Measurements from ENCODE around the gene ASCC3.
"Not testable (repeated sequence)": the region's sequence is repeated elsewhere in the genome, so short reads cannot be mapped to it uniquely, and the experiment has no call there.

Gene ASCC3, protein sequence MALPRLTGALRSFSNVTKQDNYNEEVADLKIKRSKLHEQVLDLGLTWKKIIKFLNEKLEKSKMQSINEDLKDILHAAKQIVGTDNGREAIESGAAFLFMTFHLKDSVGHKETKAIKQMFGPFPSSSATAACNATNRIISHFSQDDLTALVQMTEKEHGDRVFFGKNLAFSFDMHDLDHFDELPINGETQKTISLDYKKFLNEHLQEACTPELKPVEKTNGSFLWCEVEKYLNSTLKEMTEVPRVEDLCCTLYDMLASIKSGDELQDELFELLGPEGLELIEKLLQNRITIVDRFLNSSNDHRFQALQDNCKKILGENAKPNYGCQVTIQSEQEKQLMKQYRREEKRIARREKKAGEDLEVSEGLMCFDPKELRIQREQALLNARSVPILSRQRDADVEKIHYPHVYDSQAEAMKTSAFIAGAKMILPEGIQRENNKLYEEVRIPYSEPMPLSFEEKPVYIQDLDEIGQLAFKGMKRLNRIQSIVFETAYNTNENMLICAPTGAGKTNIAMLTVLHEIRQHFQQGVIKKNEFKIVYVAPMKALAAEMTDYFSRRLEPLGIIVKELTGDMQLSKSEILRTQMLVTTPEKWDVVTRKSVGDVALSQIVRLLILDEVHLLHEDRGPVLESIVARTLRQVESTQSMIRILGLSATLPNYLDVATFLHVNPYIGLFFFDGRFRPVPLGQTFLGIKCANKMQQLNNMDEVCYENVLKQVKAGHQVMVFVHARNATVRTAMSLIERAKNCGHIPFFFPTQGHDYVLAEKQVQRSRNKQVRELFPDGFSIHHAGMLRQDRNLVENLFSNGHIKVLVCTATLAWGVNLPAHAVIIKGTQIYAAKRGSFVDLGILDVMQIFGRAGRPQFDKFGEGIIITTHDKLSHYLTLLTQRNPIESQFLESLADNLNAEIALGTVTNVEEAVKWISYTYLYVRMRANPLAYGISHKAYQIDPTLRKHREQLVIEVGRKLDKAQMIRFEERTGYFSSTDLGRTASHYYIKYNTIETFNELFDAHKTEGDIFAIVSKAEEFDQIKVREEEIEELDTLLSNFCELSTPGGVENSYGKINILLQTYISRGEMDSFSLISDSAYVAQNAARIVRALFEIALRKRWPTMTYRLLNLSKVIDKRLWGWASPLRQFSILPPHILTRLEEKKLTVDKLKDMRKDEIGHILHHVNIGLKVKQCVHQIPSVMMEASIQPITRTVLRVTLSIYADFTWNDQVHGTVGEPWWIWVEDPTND (N-terminal part only)

DNA sequence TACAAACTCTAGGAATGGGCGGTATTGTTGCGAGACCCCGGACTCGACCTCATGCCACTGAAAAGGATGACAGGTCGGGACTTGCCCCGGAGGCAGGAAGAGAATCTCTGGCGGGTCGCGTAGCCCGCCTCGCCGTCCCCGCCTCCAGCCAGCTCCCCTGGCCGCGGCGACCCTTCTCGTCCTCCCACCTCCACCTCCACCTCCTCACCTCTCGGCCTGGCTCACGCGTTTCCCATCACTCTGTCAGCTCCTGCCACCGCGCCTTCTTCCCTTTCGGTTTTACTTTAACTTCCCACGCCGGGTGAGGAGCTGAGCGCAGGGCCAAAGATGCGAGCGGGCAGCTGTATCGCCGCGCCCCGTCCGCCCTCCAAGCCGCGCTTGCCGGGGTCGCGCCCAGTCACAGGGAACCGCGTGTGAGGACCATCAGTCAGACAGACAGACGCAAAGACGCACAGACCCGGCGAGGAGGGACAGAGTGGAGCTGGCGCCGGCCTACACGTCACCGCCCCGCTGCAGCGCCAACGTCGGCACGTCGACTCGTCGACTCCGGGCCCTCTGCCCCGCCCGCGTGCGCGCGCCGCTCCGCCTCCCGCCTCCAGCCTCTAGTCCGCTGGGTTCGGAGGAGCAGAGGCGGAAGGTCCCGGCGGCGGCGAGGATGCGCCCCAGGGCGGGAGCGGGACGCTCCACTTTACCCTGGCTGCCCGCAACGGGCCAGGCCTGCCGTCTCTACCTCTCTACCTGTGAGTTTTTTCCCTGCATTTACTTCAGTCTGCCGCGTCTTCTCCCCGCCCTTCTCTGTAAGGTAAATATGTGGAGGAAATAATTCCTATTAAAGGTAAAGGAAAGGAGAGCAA is at the start of gene ASCC3:
ASCC3 (minus strand) TSS at position 477 of the 854 bp plus-strand sequence. CDS start 13,332 bp downstream, outside the sequence.
- peak in 1 of 2 experiments; percentile 36 for DNase-seq

DNA sequence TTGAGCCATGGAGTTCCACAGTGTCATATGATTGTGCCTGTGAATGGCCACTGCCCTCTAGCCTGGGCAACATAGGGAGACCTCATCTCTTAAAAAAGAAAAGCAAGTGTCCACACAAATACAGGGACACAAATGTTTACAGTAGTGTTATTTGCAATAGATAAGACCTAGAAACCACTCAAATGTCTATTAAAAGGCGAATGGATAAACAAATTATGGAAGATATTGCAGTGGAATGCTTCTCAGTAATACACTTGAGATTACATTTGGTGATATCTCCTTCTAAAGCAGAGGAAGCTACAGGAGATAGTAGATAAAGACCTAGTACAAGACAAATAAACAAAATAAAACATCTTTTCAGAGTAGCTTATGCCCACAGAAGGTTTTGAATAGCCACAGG is 44.6 kb upstream of the ASCC3 start:
- no peak for DNase-seq

DNA sequence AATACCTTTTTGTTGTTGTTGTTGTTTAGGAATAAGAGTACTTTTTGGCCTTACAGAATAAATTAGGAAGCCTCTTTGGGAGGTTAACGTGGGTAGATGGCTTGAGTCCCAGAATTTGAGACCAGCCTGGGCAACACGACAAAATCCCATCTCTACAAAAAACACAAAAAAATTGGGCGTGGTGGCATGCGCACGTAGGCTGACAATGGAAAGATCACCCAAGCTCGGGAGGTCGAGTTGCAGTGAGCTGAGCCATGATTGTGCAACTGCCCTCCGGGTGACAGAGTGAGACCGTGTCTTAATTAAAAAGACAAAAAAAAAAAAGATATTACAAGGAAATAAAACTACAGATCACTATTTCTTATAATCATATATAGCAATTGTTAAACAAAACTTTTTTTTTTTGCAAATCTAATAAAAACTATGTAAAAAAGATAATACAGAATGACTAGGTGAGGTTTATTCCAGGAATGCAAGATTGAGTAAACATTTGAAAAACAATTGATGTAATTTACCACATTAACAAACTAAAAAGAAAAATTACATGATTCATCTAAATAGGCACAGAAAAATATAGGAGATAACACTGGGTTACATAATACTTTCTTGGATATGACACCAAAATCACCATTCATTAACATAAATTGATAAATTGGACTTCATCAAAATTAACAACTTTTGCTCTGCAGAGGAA is 43.6 kb upstream of the ASCC3 start:
- DNase-seq, result no peak

DNA sequence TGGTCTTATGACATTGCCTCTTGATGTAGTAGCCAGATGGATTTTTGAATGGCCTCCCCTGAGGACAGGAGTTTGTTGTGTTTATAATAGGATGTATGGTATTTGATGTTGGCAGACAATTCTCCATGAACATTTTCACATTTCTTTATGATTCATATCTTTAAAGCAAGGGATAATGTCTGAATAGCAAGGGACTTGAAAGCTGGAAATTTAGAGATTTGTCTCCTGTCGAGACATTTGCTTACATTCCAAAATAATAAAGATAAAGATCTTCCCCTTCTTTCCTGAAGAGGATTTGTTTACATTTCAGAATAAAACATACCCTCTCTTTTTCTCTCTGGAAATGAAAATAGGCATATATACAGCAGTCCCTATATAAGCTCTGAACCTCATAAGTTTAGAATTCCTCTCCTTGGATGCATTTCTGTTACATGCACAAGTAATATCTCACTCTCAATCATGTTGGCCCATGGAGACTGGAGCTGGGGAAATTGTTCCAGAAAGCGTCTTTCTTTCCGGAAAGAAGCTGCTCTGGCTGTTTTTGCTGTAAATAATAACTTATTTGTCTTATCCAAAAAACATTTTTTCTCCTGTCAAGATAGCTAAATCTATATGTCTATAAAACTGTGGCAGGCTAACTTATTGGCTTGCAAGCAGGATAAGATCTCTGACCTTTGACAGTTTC is 42.5 kb upstream of the ASCC3 start:
- no peak for DNase-seq

DNA sequence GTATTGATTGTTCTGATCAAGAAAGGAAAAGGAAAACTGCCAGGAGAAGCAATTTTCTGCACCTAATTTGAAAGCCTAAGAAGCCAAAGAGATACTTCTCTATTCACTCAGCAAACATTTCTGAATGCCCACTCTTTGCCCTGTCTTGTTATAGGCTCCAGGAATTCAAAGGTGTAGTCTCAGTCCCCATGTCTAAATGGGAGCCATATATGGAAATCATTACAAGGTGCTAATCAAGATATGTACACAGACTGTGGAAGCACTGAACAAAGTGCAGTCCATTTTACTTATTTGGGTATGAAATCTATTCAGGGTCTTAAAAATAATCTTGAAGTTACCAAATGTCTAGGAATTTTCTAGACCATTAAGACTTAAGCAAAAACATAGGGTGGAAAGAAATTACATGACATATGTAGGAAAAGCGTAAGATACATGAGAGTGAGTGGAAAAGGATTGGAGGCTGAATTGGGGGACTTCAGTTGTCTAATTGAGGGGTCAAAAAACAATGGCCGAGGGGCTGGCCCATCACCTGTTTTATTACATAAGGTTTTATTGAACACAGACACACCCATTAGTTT is 39.0 kb upstream of the ASCC3 start:
- no peak for DNase-seq

DNA sequence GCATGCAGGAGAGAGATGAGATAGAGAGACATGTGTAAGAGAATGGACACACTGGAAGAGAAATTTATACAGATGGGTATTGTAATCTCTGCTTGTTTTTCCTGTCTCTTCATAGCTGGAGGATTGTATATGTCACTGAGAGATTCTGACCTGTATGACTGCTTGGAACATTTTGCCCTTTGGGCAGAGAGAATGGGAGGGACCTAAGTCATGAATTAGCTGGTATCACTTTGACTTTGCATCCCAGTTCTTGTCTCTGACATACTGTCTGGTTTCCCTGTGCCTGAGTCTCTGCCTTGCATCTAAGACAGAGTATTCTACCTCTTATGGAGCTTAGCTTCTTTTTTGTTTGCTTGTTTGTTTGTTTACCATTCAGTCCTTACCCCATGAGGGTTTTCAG is 37.0 kb upstream of the ASCC3 start:
- no peak for DNase-seq

DNA sequence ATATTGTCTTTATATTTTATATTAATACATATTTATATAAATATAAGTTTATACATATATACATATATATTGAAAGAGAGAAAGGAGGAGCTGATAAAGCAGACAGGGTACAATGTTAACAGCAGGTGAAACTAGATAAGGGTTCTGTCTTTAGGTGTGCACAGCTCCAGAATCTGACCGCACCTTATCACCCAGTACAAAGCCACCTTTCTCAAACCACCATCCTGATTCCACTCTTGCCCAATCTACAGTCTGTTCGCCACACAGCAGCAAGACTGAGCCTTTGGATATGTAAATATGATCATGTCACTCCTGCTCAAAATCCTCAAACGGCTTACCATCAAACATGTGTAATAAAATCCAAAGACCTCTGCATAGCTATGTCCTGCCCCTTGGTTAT is 34.7 kb upstream of the ASCC3 start:
- DNase-seq, result no peak

DNA sequence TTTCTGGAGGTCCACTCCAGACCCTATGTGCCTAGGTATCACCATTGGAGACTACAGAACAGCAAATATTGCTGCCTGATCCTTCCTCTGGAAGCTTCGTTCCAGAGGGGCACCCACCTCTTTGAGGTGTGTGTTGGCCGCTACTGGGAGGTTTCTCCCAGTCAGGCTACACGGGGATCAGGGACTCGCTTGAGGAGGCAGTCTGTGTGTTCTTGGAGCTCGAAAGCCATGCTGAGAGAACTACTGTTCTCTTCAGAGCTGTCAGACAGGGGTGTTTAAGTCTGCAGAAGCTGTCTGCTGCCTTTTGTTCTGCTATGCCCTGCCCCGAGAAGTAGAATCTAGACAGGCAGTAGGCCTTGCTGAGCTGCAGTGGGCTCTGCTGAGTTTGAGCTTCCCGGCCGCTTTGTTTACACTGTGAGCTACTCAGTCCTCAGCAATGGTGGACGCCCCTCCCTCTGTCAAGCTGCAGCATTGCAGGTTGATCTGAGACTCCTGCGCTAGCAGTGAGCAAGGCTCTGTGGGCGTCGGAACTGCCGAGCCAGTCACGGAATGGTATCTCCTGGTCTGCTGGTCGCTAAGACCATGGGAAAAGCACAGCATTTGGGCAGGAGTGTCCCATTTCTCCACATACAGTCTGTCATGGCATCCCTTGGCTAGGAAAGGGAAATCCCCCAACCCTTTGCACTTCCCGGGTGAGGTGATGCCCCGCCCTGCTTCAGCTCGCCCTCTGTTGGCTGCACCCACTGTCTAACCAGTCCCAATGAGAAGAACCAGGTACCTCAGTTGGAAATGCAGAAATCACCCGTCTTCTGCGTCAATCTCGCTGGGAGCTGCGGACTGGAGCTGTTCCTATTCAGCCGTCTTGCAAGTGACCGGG is 32.5 kb upstream of the ASCC3 start:
- no peak for DNase-seq

DNA sequence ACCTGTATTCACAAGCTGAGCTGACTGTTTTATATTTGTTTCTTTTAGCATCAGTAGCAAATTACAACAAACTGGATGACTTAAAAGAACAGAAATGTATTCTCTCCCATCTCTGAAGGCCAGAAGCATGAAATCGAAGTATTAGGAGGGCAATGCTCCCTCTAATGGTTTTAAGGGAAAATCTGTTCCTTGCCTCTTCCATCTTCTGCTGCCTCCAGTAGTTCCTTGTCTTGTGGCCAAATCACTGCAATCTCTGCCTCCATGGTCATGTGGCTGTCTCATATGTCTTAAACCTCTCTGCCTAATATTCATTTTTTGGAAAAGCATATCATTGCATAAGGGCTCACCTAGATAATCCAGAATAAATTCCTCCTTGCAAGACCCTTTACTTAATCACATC is 25.2 kb upstream of the ASCC3 start:
- no peak for DNase-seq

DNA sequence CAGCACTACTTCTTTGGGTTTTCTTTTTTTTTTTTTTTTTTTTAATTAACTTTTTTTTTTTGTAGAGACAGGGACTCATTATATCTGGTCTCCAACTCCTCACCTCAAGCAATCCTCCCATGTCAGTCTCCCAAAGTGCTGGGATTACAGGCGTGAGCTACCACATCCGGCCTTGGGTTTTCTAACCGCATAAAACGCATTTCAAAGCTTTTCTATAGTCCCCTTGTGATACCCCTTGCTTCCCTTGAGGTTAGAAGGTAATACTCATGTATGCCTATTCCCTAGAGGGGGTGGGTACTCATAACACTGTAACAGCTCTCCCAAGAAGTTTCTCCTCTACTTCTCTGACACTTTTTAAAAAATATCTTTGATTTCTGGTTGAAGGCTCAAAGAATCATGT is 23.9 kb upstream of the ASCC3 start:
- no peak for DNase-seq

DNA sequence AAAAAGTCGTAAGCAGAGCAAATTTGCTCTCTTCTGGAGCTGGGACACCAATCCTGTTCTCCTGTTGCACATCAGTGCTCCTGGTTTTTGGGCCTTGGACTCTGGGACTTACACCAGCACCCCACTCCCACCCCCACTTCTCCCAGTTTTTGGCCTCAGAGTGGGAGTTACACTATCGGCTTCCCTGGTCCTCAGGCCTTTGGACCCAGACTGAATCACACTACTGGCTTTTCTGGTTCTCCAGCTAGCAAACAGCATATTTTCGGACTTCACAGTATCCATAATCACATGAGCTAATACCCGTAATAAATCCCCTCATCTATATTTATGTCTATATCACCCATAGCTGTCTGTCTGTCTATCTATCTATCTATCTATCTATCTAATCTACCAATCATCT is 23.2 kb upstream of the ASCC3 start:
- DNase-seq, result no peak

DNA sequence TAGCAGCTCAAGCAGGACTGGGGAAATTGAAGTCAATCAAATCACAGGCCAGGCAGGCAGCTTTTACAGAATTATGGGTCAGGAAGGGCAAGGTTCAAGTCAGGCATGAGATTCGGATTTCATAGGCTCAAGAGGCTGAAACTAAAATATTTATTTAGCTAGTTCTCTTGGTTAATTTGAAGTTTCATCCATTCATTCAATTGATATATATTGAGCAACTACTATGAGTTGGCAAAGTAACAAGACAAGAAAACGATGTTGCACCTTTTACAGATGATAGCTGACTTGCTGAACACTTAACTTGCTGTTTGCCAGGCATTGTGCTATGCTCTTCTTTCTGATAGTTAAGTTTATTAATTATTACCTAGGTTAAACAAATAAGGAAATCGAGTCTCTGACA is 20.5 kb upstream of the ASCC3 start:
- DNase-seq, result no peak

DNA sequence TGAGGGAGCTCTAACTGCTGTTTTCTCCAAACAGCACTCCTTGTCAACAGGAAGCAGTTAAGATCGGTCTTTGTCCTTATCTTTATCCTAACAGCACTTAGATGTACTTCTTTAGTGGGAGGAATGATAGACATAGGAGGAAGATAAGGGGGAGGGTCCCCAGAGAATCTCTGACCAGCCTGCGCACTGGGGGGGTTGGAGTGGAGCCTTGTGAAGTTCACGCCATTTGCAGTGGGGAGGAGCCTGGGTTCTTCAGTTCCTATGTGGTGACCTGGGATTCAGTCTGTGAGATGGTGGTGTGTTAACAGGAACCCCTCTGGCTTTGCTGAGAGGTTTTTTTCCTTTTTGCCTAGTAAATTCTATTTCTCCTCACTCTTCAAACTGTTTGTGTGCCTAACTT is 18.1 kb upstream of the ASCC3 start:
- DNase-seq, result no peak

DNA sequence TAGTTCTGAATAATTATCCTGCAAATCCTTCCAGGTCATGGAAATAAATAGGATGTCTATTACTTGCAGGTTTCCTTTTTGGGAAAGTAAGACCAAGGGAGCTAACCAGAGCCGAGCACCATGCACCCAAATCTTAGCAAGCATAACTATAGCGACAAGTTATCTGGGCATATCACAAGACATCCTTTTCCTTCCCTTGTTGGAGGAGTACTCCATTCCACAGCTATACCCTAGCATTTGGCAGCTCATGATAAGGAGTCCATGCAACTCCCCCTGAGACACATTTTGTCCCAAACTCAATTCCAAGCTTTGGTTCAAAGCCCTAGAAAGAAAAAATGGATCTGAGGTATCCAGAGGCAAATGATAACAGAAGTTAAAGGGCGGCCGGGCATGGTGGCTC is 16.5 kb upstream of the ASCC3 start:
- no peak for DNase-seq

DNA sequence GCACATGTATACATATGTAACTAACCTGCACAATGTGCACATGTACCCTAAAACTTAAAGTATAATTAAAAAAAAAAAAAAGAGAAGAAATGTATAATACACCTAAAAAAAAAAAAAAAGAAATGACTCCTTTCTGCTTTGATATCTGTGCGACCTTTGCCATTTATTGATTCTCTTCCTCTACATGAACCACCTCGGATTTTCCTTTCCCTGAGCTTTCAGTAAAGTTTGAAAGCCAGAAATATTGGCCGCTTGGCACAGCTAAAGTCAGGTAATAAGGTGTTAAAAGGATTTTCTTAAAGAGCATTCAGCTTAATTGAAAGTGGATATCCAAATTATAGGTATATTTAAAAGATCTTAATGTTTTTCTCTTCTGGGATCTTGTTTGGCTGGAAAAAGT is 12.6 kb upstream of the ASCC3 start:
- DNase-seq, result no peak

DNA sequence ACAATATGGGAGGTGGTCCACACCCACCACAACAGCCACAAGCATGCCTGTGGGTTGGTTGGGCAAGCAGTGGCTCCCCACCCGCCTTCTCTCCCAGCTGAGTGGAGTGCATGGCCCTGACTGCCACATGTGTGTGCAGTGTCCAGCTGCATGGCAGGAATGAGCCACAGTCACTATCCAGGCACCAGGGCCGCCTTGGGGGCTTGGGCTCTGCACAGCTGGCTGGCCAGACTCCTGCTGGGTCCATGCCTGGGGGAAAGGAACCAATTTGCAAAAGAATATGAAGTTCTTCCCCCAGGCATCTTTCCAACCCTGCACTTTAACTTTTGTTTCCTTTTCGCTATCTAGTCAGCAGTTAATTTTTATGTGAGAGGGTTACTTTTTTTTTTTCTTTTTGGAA is 11.6 kb upstream of the ASCC3 start:
- no peak for DNase-seq

DNA sequence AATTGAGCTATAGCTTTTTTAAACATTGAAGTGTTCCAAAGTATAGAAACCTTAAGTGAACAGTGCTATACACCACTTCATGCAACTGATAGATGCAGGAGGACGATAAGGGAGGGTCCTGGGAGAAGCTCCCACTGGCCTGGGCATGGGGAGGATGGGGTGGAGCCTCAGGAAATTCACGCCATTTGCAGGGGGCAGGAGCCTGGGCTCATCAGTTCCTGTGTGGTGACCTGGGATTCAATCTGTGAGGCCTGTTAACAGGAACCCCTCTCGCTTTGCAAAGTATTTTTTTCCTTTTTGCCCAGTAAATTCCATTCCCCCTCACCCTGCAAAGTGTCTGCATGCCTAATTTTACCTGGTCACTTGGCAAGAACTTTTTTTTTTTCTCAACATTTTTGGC is 11.0 kb upstream of the ASCC3 start:
- DNase-seq, result no peak

DNA sequence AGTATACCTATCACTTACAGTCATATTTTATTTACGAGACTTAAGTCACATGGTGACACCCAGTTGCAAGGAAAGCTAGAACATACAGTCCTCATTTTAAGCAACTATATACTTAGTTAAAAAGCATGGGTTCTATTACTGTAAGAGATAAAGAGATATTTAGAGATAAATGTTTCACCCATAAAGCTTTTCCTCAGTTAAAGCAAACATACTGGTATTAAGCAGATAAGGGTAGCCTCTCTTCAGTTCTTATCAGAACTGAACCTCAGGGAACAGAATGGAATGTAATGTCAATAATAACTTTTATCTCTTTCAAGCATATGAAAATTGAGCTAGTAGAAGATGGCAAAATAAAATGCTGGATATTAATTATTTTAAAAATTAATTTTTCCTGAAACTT is 9.9 kb upstream of the ASCC3 start:
- DNase-seq, result no peak

DNA sequence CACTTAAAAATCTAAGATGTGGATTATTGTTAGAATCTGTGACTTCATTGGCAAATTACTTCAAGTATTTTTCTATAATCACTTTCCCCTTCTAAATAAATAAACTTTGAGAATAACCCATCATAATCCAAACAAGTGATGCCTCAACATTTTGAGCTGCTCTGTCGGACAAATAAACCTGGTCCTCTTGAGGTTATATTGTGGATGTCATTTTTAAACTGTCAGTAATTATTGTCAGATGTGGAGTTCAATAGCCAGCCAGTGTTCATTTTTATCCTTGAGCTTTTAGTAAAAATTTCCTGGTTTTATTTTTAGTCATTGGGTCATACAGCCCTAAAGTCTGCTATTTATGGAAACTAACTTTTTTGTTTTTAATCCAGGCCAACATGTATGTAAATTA is 9.5 kb upstream of the ASCC3 start:
- DNase-seq, result not testable (repeated sequence)

DNA sequence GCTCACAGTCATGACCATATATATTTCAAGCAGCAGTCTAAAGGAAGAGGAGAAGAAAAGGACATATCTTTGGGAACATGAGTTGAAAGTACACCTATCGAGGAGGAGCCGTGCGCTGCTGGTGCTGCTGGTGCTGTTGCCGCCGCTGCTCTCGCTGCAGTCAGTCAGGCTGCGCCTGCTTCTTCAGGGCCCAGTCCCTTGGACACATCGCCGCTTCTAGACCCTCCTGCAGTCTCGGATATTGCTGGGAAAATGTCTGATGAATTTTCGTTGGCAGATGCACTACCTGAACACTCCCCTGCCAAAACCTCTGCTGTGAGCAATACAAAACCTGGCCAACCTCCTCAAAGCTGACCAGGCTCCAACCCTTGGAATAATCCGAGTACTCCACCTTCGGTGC is 8.2 kb upstream of the ASCC3 start:
- peak in 1 of 2 experiments; percentile 28 for DNase-seq

Measured in cerebellar nuclear complex (tissue), 1 donor.